ENCODE results near the gene TOGARAM1.

TOGARAM1 gene

DNA sequence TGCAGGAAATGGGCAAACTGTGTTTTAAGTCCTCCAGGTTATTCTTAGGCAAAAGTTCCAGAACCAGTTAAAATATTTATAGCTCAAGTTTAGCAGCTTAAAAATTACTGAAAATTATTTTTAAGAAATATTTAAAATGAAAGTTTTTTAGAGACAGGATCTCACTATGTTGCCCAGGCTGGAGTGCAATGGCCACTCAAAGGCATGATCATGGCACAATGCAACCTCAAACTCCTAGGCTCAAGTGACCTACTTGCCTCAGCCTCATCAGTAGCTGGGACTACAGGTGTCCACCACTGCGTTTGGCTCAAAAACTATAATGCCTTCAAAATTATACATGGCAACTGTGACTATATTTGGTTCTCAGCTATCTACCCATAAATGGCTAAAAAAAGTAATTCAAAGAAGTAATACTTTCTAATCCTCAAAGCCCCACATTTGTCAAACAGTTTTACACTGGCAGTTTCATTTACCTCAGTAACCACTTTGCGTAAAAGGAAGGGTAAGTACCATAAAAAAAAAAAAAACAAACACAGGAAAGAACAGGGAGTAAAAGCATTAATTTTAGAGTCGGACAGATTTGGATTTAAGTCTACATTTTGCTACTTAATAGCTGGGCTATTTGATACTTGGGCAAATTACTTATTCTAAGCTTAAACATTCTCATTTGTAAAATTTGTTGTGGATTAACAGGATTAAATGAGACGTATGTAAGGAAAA lies 9.4 kb upstream of the TOGARAM1 start:
- no peak overlapping the region for H3K4me3 ChIP-seq (replicated peaks; ENCODE audit: low read depth, low read length)
- no peak for DNase-seq (ENCODE audit: extremely low read depth, low read depth)

DNA sequence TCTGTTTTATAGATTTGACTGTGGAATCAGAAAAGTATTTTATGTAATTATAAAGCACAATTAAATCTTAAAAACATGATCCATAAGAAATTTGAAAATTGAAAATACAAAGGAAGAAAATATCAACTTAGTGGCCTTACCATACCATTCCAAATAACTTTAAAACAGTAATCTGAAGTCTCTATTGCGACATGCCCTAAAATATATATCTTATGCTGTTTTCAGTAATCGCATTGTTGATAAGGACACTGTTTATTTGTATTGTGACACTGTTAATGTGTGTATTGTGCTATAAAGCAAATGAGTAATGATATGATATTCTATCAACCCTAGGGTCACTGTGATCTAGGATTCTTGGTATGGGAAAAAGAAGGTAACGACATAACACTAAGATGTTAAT lies 7.2 kb upstream of the TOGARAM1 start:
- DNase-seq (ENCODE audit: extremely low read depth, low read depth), result no peak
- no peak overlapping the region for H3K4me3 ChIP-seq (replicated peaks; ENCODE audit: low read depth, low read length)
- TF ChIP-seq, protein P1, sequence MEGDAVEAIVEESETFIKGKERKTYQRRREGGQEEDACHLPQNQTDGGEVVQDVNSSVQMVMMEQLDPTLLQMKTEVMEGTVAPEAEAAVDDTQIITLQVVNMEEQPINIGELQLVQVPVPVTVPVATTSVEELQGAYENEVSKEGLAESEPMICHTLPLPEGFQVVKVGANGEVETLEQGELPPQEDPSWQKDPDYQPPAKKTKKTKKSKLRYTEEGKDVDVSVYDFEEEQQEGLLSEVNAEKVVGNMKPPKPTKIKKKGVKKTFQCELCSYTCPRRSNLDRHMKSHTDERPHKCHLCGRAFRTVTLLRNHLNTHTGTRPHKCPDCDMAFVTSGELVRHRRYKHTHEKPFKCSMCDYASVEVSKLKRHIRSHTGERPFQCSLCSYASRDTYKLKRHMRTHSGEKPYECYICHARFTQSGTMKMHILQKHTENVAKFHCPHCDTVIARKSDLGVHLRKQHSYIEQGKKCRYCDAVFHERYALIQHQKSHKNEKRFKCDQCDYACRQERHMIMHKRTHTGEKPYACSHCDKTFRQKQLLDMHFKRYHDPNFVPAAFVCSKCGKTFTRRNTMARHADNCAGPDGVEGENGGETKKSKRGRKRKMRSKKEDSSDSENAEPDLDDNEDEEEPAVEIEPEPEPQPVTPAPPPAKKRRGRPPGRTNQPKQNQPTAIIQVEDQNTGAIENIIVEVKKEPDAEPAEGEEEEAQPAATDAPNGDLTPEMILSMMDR (IDR thresholded peaks at IDR 0.05; ENCODE audit: low read depth, low read length, missing control alignments), result no peak

More for the DNA sequence above, 9.4 kb upstream of the TOGARAM1 start:
- TF ChIP-seq, protein P1 (IDR thresholded peaks at IDR 0.05; ENCODE audit: low read depth, low read length, missing control alignments), result no peak

DNA sequence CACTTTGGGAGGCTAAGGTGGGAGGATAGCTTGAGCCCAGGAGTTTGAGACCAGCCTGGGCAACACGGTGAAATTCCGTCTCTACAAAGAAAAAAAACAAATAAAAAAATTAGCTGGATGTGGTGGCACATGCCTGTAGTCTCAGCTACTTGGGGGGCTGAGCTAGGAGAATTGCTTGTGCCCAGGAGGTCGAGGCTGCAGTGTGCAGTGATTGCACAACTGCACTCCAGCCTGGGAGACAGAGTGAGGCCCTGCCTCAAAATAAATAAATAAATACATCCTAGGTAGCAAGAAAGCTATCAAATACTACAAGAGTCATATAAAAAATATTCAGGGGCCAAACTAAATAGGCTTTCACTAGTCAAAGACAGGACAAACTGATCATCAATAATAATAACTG lies 6.5 kb upstream of the TOGARAM1 start:
- DNase-seq (ENCODE audit: extremely low read depth, low read depth), result no peak
- TF ChIP-seq, protein P1 (IDR thresholded peaks at IDR 0.05; ENCODE audit: low read depth, low read length, missing control alignments), result no peak
- no peak overlapping the region for H3K4me3 ChIP-seq (replicated peaks; ENCODE audit: low read depth, low read length)

DNA sequence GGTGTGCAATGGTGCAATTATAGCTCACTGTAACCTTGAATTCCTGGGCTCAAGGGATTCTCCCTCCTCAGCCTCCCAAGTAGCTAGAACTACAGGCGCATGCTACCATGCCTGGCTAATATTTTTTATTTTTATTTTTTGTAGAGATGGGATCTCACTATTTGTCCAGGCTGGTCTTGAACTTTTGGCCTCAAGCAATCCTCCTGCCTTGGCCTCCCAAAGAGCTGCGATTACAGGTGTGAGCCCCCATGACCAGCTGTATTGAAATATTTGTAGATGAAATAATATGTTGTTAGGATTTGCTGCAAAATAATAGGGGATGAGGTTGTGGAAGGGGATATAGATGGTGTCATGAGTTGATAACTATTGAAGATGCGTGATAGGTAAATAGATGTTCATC lies 5.1 kb upstream of the TOGARAM1 start:
- H3K4me3 ChIP-seq (replicated peaks; ENCODE audit: low read depth, low read length), result no peak overlapping the region
- TF ChIP-seq, protein P1 (IDR thresholded peaks at IDR 0.05; ENCODE audit: low read depth, low read length, missing control alignments), result no peak
- no peak for DNase-seq (ENCODE audit: extremely low read depth, low read depth)

DNA sequence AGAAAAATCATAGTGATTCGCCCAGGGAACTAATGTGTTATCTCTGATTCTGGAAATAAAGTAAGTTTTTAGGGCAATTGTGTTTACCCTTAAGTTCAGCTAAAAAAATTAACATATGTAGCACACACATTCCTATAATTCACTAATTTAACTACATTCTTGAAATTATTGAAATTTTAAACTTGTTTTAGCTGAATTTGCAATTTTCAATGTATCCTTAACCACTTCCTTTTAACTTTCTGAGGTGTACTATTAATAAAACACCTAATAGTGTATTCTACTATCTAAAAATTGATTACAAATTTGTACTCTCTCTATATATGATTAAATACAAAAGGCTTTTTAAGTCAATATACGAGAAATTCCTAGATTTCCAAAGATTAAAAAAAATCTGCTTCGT lies 2.5 kb upstream of the TOGARAM1 start:
- H3K4me3 ChIP-seq (replicated peaks; ENCODE audit: low read depth, low read length), result peak overlapping the region; percentile 80; the same call in 1 of the 2 replicates
- no peak for DNase-seq (ENCODE audit: extremely low read depth, low read depth)
- TF ChIP-seq, protein P1 (IDR thresholded peaks at IDR 0.05; ENCODE audit: low read depth, low read length, missing control alignments), result no peak

DNA sequence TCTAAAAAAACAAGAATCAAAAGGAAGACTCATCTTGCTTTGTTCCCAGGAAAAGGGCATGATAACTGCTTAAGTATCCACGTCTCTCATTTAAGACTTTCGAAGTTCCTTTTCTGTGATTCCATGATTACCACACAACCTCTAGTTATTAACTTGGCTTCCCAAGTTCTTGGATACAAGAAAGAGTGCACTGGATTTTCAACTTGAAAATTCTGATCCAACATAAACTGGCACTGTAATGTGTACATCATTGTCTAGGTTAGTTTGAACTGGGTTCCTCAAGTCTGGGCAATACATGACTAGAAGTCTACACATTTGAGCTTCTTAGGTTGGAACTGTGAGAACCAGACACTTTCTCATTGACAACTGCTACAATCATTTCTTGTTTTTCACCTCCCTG lies 1.8 kb upstream of the TOGARAM1 start:
- H3K4me3 ChIP-seq (replicated peaks; ENCODE audit: low read depth, low read length), result peak overlapping the region; percentile 80
- TF ChIP-seq, protein P1 (IDR thresholded peaks at IDR 0.05; ENCODE audit: low read depth, low read length, missing control alignments), result no peak
- no peak for DNase-seq (ENCODE audit: extremely low read depth, low read depth)

DNA sequence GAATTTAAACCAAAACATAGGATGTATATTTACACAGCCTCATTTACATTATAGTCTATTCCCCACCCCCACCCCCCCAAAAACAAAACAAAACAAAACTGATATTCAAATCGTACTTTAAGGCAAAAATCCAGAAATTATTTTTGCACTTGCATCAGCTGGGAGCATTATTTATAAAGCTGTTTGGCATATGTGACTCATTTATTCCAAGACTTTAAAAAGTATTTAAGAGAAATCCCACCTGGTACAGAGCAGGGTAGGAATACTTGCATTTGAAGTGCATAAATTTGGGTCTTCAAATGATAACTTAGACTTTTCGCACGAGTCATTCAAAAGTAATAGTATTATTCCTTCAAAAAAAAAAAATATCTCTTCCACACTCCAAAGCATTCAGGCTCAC lies 1.3 kb upstream of the TOGARAM1 start:
- peak overlapping the region; percentile 80 for H3K4me3 ChIP-seq (replicated peaks; ENCODE audit: low read depth, low read length)
- TF ChIP-seq, protein P1 (IDR thresholded peaks at IDR 0.05; ENCODE audit: low read depth, low read length, missing control alignments), result no peak
- no peak for DNase-seq (ENCODE audit: extremely low read depth, low read depth)

Measured in HFF-Myc (cell line).